K562 (cell line): Measurements from ENCODE around the gene NAV2.

ENCODE experiments used
- E2F1 ChIP-seq: sonication (generic); formaldehyde crosslinking; IDR thresholded peaks from 2 replicates; pipeline ENCODE4 v1.8.1; 2023; ENCODE audit warnings: mild to moderate bottlenecking, missing genetic modification reagents, moderate library complexity
- ELF4 ChIP-seq: fragments of 450-650 bp; formaldehyde crosslinking; IDR thresholded peaks from 2 replicates; pipeline ENCODE4 v1.4.0; 2022; ENCODE audit warnings: missing genetic modification characterization
- NBN ChIP-seq: fragments of 450-650 bp; IDR thresholded peaks from 2 replicates; pipeline ENCODE4 v1.6.1; 2016; ENCODE audit warnings: low read depth, mild to moderate bottlenecking
- SIN3B ChIP-seq: fragments of 450-650 bp; IDR thresholded peaks from 2 replicates; pipeline ENCODE4 v1.6.1; 2017; ENCODE audit warnings: low read depth, mild to moderate bottlenecking, moderate library complexity
- SRSF1 ChIP-seq: fragments of 200-400 bp; formaldehyde crosslinking; IDR thresholded peaks from 2 replicates; pipeline ENCODE4 v1.6.1; 2017; ENCODE audit warnings: mild to moderate bottlenecking, low read depth, low read length, moderate library complexity
- YY1 ChIP-seq, 3 experiments: IDR thresholded peaks; 2 replicates each; pipeline ENCODE4 v1.6.1; 2011; ENCODE audit warnings: low read length in 2 of 3, mild to moderate bottlenecking in 2 of 3, moderate library complexity in 2 of 3, borderline replicate concordance in 1 of 3, control low read depth in 1 of 3, low read depth in 1 of 3; ENCODE audit not compliant: insufficient read depth in 3 of 3, insufficient replicate concordance in 2 of 3, control insufficient read depth in 1 of 3, insufficient read length in 1 of 3; ENCODE audit errors: extremely low read depth in 1 of 3
- ZBTB43 ChIP-seq: sonication (generic); formaldehyde crosslinking; IDR thresholded peaks from 2 replicates; pipeline ENCODE4 v1.8.0; 2023; ENCODE audit warnings: mild to moderate bottlenecking, missing genetic modification reagents
- ZBTB7A ChIP-seq: IDR thresholded peaks from 2 replicates; pipeline ENCODE4 v1.6.1; 2011; ENCODE audit warnings: low read depth, mild to moderate bottlenecking, low read length, moderate library complexity, borderline replicate concordance; ENCODE audit not compliant: control insufficient read depth
- ZNF589 ChIP-seq: fragments of 200-800 bp; sonication (Bioruptor generic); IDR thresholded peaks from 2 replicates; pipeline ENCODE4 v1.6.1; 2016; ENCODE audit warnings: low read depth, missing genetic modification characterization, missing compliant biosample characterization
- TF ChIP-seq, protein P1 (sequence below): sonication (generic); formaldehyde crosslinking; IDR thresholded peaks from 2 replicates; pipeline ENCODE4 v1.8.1; 2023; ENCODE audit warnings: missing genetic modification reagents, mild to moderate bottlenecking, borderline replicate concordance

GRCh38 chr11:19989191-19989590 lies 276.6 kb downstream of the NAV2 start:
- no peak for TF ChIP-seq SIN3B
- no peak for TF ChIP-seq ELF4 (CRISPR knock-in tag)
- TF ChIP-seq E2F1, result no peak
- TF ChIP-seq ZNF589 (CRISPR knock-in tag), result no peak
- no peak for TF ChIP-seq SRSF1
- no peak for TF ChIP-seq NBN
- no peak for TF ChIP-seq ZBTB43
- TF ChIP-seq YY1 (IDR thresholded peaks at IDR 0.05; ENCODE audit: borderline replicate concordance in 1 of 3, control insufficient read depth in 1 of 3, extremely low read depth in 1 of 3, insufficient read depth in 3 of 3, insufficient read length in 1 of 3, insufficient replicate concordance in 2 of 3, low read depth in 1 of 3, low read length in 2 of 3), result peak in 1 of 3 experiments; percentile 14
- no peak for TF ChIP-seq ZBTB7A
- TF ChIP-seq, protein P1, sequence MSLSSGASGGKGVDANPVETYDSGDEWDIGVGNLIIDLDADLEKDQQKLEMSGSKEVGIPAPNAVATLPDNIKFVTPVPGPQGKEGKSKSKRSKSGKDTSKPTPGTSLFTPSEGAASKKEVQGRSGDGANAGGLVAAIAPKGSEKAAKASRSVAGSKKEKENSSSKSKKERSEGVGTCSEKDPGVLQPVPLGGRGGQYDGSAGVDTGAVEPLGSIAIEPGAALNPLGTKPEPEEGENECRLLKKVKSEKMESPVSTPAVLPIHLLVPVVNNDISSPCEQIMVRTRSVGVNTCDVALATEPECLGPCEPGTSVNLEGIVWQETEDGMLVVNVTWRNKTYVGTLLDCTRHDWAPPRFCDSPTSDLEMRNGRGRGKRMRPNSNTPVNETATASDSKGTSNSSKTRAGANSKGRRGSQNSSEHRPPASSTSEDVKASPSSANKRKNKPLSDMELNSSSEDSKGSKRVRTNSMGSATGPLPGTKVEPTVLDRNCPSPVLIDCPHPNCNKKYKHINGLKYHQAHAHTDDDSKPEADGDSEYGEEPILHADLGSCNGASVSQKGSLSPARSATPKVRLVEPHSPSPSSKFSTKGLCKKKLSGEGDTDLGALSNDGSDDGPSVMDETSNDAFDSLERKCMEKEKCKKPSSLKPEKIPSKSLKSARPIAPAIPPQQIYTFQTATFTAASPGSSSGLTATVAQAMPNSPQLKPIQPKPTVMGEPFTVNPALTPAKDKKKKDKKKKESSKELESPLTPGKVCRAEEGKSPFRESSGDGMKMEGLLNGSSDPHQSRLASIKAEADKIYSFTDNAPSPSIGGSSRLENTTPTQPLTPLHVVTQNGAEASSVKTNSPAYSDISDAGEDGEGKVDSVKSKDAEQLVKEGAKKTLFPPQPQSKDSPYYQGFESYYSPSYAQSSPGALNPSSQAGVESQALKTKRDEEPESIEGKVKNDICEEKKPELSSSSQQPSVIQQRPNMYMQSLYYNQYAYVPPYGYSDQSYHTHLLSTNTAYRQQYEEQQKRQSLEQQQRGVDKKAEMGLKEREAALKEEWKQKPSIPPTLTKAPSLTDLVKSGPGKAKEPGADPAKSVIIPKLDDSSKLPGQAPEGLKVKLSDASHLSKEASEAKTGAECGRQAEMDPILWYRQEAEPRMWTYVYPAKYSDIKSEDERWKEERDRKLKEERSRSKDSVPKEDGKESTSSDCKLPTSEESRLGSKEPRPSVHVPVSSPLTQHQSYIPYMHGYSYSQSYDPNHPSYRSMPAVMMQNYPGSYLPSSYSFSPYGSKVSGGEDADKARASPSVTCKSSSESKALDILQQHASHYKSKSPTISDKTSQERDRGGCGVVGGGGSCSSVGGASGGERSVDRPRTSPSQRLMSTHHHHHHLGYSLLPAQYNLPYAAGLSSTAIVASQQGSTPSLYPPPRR, result no peak
